Midbrain (tissue), 1 donor: Measurements from ENCODE around the gene SFXN1.
"Not testable (repeated sequence)": the region's sequence is repeated elsewhere in the genome, so short reads cannot be mapped to it uniquely, and the experiment has no call there.

Source experiments
- DNase-seq: peaks from one replicate; lab custom pipeline; 2025; lab: John Stamatoyannopoulos, UW

Gene SFXN1

GRCh38 chr5:175494264-175495183 is 16.2 kb downstream of the SFXN1 start:
- DNase-seq, result no peak

- DNase-seq, result no peak
Observed at GRCh38 chr5:175501759-175502158, 23.4 kb downstream of the SFXN1 start.

GRCh38 chr5:175507671-175508070 is 29.3 kb downstream of the SFXN1 start:
- not testable (repeated sequence) for DNase-seq

- no peak for DNase-seq
Observed at GRCh38 chr5:175508896-175509295, 30.5 kb downstream of the SFXN1 start.

GRCh38 chr5:175513297-175513696 is 34.9 kb downstream of the SFXN1 start:
- DNase-seq, result no peak

- DNase-seq, result no peak
Observed at GRCh38 chr5:175513726-175514125, 35.4 kb downstream of the SFXN1 start.

- DNase-seq, result no peak
Observed at GRCh38 chr5:175516933-175517823, 38.8 kb downstream of the SFXN1 start.

GRCh38 chr5:175517824-175518450 is 39.6 kb downstream of the SFXN1 start:
- no peak for DNase-seq

GRCh38 chr5:175519006-175519405 is 40.6 kb downstream of the SFXN1 start:
- DNase-seq, result no peak

GRCh38 chr5:175520321-175520720 is 42.0 kb downstream of the SFXN1 start:
- DNase-seq, result no peak

GRCh38 chr5:175520873-175521272 is 42.5 kb downstream of the SFXN1 start:
- DNase-seq, result no peak

GRCh38 chr5:175521313-175521833 is 43.0 kb downstream of the SFXN1 start:
- DNase-seq, result no peak

- DNase-seq, result no peak
Observed at GRCh38 chr5:175523292-175523691, 44.9 kb downstream of the SFXN1 start.

GRCh38 chr5:175524211-175524610 is 45.9 kb downstream of the SFXN1 start:
- DNase-seq, result no peak

- no peak for DNase-seq
Observed at GRCh38 chr5:175526691-175527090, 48.3 kb downstream of the SFXN1 start.

- DNase-seq, result no peak
Observed at GRCh38 chr5:175531361-175531760, 53.0 kb downstream of the SFXN1 start.

GRCh38 chr5:175534070-175534932 is 55.9 kb downstream of the SFXN1 start:
- DNase-seq, result peak; percentile 87

- not testable (repeated sequence) for DNase-seq
Observed at GRCh38 chr5:175535331-175535730, 57.0 kb downstream of the SFXN1 start.

- no peak for DNase-seq
Observed at GRCh38 chr5:175535796-175536195, 57.4 kb downstream of the SFXN1 start.

GRCh38 chr5:175538576-175538975 is 60.2 kb downstream of the SFXN1 start:
- DNase-seq, result no peak

GRCh38 chr5:175539936-175540335 is 61.6 kb downstream of the SFXN1 start:
- DNase-seq, result no peak
